Subcutaneous adipose tissue (tissue), 4 donors: Measurements from ENCODE around the gene NIN. TPM values are rescaled to one million over a fixed set of nuclear protein-coding genes. Genes with fewer than 3 reads are reported as not detected.

Experiments
- total RNA-seq, 4 donors: library from RNA; depleted of rRNA; stranded (reverse); fragments of >200 nt; gene quantifications; one replicate each; pipeline ENCODE4 v1.1.0, GENCODE V29; 2016
- TF ChIP-seq, protein P1 (sequence below): fragments of 450-650 bp; IDR thresholded peaks from one replicate; pipeline ENCODE4 v1.5.1; 2016; ENCODE audit warnings: low read depth, mild to moderate bottlenecking, control low read depth, antibody characterized with exemption, moderate library complexity

NIN gene
- total RNA-seq, 4 donors from 2014 or later: 33.2 to 44.0 (median 40.6) TPM

GRCh38 chr14:50854521-50854920 lies 23.6 kb upstream of the NIN start:
- TF ChIP-seq, protein P1, sequence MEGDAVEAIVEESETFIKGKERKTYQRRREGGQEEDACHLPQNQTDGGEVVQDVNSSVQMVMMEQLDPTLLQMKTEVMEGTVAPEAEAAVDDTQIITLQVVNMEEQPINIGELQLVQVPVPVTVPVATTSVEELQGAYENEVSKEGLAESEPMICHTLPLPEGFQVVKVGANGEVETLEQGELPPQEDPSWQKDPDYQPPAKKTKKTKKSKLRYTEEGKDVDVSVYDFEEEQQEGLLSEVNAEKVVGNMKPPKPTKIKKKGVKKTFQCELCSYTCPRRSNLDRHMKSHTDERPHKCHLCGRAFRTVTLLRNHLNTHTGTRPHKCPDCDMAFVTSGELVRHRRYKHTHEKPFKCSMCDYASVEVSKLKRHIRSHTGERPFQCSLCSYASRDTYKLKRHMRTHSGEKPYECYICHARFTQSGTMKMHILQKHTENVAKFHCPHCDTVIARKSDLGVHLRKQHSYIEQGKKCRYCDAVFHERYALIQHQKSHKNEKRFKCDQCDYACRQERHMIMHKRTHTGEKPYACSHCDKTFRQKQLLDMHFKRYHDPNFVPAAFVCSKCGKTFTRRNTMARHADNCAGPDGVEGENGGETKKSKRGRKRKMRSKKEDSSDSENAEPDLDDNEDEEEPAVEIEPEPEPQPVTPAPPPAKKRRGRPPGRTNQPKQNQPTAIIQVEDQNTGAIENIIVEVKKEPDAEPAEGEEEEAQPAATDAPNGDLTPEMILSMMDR: no peak

GRCh38 chr14:50853891-50854290 lies 22.9 kb upstream of the NIN start:
- TF ChIP-seq, protein P1: no peak

GRCh38 chr14:50846226-50846880 lies 15.4 kb upstream of the NIN start:
- TF ChIP-seq, protein P1: no peak

GRCh38 chr14:50845166-50845565 lies 14.2 kb upstream of the NIN start:
- TF ChIP-seq, protein P1: no peak

DNA sequence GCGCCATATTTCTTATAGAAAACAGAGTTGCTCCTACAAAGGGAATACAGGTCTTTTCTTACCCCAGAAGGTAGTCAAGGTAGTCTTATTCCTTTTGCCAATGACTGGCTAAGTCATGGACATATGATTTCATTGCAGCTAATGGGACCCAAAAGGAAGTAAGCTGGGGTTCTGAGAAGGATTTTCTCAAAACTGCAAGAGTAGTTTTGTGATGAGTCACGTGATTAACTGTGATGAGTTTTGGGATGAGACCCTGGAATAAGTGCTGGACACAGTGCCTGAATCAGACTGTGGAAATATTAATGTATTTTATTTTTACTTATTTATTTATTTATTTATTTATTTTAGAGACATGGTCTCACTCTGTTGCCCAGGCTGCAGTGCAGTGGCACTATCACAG lies 13.4 kb upstream of the NIN start:
- TF ChIP-seq, protein P1: no peak

- TF ChIP-seq, protein P1: no peak
Measured at GRCh38 chr14:50839691-50840090, 8.7 kb upstream of the NIN start.

DNA sequence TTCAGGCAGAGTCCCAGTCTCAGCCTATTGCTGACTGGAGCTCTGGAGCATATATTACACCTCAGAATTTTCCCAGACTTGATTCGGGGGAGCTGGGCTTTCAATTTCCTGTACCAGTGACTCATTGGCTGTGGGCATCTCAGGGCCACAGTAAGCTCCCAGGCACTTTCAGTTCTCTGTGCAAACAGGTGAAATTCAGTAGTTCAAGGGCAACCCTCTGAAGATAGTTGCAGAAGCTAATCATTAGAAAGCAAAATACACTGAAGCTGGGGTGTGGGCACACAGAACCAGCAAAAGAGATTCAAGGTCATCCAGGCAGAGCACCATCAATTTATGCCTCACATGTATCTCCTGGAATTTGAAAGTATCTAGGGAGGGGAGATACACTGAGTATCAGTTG lies 8.1 kb upstream of the NIN start:
- TF ChIP-seq, protein P1: no peak
